Activated CD4-positive, alpha-beta T cell treated with anti-CD3 and anti-CD28 coated beads, Interleukin-2, amount 50 U/mL, for 1 hour (primary cell): ENCODE data around the gene PSAP.

Source experiments
- DNase-seq: peaks from one replicate; pipeline ENCODE4 v3.0.0-alpha.2; 2020

The PSAP gene

DNA sequence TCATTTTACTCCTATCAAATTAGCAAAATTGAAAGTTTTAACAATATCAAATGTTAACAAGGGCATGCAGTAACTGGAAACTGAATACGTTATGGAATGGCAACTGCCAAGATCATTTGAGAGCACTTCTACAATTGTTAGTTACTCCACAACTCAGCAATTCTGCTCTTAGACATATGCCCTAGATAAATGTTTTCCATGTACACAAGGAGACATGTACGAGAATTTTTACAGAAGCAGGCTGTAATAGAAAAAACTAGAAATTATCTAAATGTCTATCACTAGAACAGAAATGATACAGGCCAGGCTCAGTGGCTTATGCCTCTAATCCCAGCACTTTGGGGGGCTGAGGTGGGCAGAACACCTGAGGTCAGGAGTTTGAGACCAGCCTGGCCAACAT, 7.0 kb downstream of the PSAP start:
- DNase-seq, result no peak

DNA sequence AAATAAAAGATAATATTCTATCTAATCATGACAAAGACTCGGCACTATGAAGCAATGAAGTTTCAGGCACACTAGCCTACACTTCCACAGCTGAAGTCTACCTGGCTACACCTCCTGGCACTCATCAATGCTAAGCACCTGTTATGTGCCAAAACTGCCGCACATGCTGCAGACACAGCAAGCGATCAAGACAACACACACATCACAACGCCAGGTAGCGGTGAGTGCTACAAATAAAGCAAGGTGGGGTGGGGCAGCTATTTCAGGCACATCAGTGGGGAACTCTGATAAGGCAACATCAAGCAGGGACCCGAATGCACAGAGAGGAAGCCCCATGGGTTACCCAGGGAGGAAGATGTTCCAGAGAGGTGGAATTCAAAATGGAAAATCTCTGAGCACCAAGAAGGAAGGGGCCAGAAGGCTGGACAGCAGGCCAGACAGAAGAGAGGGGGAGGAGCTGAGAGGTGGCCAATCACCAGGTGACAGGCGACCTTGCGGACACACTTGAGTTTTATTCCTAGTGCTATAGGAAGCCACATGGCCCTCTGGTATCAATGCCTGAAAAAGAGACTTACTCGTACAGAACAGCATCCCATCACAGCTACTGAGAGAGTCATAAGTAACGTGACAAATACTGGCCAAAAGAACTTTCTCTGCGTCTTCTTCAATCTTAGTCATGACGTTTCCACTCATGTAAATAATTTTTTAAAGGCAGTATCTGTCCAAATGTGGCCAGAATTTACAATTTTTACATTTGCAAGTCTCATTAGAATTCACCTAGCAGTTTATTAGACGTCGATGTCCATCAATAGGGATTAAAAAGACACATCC, 8.0 kb downstream of the PSAP start:
- no peak for DNase-seq

DNA sequence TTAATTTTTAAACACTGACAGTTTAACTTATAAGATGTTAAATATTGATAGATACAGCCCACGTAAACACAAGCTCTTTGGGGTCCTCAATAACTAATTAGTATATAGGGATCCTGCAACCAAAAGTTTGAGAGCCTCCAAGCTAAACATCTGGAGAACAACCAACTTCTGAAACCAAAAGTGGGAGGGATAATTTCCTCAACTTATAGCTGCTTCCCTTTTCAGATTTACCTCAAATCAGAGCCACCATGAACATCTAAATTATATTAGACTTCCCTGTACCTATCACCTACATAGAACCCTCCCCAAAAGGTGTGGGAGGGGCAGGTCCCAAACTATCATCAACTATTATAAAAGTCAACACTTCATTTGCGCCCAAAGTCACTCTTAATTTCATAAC, 8.6 kb downstream of the PSAP start:
- no peak for DNase-seq

DNA sequence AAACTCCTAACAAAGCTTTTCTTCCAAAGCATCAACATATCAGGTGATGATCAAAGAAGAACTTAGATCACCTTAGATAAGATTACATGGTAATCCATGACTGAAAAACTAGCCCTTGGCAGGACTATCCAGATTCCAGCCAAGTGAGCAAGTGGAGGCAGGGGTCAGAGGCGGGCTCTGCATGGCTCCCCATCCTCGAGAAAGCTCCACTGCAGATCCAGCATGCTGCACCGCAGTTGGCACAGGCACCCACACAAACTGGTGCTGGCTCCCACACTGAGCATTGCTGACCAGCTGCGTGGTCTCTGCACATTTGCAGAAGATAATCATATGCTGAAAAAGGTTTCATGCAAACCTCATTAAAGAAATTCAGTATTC, 10.1 kb downstream of the PSAP start:
- DNase-seq, result no peak

DNA sequence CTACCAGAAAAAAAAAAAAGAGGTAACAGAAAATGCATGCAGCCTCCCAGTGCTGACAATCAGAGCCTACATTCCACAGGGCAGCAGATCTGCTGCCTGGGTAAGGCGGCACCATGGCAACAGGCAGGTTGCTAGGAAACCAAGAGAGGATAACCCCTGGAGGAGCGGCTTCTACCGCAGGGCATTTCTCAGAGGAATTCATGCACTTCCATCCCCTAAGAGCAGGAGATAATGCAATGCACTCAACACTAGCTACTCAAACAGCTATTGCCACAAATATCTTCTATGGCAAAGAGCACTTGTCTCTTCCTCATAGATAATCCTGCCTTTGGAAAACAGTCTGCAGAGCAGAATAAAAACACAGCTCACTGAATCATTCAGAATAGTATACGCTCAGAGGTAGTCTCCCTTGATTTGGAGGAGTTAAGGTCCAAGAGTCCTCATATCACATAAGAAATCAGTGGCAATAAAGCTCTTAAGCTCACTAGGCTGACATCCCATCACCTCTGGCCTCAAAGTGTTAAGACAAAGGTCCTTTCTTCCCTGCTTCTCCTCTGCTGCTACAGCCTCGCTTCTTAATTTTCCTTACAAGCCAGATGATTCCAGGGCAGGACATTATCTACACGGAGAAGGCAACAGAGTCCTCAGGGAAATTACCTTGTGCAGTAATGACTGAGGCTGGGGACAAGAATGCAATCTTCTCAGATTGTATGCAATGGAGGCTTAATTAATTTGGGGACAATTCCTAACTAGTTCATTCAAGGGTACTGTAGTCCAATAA, 10.7 kb downstream of the PSAP start:
- DNase-seq, result no peak

DNA sequence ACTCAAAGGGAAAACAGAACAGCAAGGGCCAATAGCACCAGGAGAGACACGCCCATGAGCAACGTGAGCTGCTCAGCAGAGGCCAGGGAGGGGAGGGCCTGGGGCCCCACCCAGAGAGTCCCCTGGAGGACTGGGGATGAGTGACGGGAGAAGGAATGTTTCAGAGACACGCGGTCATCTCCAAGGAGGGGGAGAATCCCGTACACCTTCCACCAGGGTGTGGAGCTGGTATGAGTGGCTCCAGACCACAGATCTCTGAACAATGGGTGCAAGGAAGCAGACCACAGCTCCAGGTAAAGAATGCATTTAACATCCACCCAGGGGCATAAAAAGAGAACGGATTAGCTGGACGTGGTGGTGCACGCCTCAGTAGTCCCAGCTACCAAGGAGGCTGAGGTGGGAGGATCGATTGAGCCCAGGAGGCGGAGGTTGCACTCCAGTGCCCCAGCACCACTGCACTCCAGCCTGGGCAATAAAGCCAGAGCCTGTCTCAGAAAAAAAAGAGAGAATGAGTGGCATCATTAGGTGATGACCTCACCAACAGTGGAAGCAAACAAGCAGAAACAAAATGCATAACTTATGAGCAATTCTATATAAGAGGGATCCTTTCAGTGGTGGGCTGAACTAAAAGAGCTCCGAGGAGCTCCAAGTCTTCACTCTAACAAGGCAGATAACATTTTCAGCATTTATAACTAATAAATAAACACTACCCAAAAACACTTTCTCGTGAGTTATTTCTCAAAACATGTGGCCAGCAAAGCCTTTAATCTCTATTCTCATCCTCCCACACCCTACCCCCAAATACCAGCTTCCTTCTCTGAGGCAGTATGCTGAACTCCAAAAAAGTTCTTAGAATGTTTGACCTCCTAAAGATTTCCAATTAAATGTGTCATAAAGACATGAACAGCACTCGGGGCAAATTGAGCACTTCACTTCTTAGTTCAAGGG, 12.5 kb downstream of the PSAP start:
- no peak for DNase-seq

DNA sequence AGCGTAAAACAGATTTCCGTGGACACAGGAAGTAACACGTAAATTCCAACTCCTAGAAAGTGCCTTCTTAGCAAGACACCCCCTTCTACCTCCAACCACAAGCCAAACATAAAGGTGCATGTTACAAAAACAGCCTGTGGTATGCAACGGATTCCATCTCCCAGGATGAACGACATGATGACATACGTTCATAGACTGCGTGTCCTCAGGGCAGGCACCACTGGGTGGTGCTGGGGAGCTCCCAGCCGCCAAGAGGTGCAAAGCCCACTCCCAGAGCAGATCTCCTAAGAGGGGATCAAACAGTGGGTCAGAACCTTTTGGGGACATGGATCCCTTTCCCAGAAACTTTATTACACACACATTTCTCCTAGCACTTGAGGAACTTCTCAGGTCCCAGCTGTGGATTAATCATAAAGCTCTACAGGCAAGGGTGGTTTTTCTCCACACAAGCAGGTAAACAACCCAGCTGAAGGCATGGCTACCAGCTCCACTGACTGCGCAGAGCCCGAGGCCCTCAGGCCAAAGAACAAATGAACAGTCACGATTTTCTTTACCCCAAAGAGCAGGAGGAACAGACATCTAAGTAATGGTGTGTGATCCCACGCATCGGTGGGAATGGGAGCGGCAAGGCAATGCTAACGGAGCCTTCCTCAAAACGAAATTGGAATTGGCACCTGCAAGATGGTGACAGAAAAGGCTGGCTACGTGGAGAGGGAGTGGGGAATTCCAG, 13.8 kb downstream of the PSAP start:
- DNase-seq, result no peak

DNA sequence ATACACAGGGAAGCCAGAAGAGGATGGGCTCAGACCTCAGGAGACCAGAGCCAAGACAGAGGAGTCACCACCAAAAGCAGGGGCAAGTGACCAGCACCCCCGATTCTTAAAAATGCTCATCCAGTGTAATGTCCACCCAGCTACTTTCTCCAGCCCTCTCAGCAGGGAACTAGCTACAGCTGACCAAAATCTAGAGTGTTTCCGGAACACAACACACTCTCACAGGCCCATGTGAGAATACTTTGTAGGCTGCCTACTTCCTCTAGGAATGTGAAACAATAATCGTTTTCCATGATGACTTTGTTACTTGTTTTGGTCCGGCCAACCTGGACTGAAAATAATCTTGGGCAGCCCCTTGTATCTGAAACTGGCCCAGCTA, 14.5 kb downstream of the PSAP start:
- DNase-seq, result no peak

DNA sequence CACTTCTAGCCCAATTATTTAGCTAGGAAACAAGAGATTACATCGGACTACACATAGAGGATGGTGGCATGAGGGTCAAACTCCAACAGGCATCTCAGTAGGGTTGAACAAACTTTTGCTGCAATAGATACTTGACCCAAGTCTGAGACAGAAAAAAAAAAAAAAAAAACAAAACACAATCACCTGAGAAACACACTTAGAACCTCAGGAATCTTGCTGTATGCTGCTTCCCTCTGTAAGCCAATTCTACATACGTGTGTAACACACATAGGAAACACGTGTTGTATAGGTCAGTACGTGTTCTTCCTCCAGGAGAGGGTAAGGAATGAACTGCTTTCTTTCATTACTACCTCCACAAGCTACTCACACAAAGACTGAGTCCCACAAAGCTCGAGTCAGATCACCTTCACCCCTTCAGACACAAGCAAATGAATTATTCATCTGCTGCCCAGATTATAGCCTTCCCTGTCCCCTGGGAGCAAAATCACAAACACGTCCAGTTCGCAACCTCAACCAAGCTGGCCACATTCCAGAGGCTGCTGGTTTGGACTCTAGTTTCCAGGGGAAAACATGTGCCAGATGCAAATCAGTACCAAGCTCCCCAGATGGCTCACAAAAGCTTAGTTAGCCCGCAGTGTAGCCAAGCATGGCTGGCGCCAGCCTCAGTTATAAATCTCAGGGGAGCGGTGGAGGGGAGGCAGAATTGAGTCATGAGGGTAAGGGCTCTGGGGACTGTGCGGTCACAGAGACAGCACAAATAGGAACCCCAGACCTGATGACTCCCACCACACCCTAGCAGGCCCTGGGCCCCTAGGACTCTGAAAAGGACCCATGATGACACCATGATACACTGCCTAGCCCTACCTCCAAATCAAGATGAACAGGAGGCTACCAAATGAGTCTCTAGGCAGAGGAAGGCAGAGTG, 15.1 kb downstream of the PSAP start:
- no peak for DNase-seq

DNA sequence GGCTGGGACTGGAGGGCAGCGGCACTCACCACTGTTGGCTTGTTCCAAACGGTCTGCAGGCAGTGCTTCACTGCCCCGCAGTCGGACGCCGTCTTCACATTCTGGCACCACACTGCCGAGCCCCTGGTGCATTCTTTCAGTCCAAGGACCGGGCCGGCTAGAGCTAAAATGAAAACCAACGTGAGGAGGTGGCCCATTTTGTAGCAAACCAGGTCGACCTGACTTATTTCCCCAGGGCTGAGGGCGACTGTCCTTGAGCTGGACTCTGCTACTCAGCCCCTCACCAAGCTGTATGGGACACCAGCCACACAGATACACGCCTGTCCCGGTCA, 16.7 kb downstream of the PSAP start:
- no peak for DNase-seq

DNA sequence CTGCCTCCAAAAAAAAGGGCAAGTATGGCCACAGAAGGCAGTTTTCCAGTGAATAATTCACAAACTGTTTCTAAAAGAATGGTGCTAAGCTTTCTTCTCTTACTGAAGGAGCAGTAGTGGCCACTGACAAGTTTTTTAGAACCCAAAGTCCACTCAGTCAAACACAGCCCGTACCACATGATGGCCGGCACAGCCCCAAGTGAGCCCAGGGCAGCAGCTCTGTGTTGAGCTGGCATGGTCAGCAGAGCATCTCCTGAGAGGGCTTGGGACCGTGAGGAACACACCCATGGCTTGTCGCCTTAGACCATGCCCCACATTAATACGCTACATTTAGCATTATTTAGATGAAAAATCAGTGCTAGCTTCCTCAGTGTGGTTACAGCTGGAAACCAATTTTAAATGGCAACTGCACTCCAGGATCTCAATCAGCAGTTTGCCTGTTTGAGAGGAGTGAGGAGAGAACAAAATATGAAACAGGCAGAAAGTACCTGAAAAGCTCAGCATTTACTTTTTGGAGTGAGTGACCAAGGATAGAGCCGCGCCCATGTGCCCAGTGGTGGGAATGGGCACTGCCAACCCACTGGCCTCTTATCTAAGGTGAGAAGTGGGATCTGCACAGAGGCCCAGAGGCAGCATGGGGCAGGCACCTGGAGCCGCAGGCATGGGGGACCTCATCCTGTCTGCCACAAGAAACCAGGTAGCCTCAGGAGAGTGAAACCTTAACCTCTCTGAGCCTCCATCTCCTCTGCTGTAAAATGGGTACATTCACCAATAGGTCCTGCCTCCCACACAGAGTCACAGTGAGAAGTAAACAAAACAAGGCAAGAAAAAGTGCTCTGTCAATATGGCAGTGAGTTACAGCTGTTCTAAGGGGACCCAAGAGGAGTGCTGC, 17.4 kb downstream of the PSAP start:
- no peak for DNase-seq

DNA sequence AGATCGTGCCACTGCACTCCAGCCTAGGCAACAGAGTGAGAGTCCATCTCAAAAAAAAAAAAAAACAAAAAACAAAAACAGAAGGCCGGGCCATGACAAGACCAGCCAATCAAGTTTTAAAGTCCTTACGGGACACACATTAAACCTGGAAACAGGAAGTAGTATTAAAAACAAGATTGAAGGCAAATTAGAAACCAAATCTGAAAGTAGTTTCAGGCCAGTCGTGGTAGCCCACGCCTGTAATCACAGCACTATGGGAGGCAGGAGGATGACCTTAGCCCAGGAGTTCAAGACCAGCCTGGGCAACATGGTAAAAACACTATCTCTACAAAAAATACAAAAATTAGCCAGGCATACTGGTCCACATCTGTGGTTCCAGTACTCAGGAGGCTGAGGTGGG, 18.1 kb downstream of the PSAP start:
- no peak for DNase-seq

DNA sequence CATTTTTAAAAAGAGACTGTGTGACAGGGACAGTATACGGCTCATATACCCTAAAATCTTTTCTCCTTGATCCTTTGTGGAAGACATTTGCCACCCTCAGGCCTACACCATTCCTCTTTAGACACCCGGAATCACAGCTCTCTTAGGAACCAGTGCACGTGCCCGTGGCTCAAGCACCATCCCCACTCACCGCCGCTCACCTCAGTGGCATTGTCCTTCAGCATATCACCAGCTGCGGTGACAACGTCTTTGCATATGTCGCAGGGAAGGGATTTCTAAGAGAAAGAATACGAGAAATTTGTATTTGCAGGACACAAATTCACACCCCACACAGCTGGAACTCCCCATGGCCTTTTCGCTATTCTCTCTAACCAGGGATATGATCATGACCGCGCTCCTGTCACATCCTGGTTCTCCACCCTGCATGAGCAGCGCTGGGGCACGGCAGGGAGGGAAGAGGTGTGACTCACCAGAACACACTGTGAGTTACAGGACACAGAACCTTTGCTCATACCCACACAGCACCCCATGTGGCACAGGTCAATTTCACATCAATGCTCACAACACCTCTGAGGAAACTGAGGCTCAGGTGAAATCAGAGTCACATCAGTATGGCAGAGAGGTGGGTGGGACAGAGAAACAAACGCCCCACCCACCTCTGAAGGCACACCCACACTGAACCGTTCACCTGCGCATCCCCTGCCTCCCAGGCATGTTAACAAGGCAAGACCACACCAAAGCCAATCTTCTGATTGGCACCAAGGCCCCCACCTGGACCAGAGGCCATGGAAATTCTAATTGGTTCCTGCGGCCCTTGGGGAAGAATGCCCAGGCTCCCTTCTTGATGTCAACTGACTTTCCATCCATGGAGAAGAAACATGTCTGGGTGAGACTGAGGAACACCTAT, 19.2 kb downstream of the PSAP start:
- no peak for DNase-seq

DNA sequence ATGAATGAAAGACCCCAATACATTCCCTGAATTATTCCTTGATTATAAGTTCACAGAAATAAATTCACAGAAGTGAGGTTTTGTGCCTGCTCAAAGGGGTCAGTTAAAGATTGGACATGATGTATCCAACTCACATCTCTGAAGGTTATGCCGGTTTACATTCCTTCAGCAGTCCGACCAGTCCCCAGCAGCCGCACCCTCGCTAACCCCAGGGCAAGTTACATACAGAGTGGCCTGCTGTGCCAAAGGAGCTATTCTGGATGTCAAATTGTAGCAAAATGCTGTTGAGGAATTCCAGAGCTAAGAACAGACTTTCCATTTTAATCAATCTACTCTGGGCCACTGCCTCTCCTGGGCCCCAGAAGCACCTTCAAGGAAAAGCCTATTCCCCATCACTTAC, 20.3 kb downstream of the PSAP start:
- DNase-seq, result no peak

DNA sequence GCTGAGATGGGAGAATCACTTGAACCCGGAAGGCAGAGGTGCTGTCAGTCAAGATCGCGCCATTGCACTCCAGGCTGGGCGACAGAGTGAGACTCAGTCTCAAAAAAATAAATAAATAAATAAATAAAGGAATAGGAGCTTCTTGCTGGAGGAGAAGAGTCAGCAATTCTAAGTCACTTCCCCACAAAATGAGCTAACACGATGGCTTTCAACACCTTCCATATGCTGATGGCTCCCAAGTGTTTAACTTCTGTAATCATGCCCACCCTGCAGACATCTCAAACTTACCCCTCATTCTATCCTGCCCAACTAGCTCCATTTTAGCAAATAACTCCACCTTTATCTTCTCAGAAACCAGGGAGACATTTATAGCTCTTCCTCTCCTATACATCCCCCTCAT, 21.2 kb downstream of the PSAP start:
- no peak for DNase-seq

DNA sequence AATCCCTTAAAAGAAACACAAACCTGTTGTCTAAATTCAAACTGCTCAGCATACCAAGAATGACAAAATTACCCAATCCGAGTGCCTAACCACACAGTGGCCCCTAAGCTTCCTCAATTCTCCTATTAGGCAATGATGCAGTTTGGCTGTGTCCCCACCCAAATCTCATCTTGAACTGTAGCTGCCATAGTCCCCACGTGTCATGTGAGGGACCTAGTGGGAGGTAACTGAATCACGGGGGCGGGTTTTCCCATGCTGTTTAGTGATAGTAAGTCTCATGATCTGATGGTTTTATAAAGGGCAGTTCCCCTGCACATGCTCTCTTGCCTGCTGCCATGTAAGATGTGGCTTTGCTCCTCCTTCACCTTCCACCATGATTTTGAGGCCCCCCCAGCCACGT, 21.9 kb downstream of the PSAP start:
- DNase-seq, result no peak

DNA sequence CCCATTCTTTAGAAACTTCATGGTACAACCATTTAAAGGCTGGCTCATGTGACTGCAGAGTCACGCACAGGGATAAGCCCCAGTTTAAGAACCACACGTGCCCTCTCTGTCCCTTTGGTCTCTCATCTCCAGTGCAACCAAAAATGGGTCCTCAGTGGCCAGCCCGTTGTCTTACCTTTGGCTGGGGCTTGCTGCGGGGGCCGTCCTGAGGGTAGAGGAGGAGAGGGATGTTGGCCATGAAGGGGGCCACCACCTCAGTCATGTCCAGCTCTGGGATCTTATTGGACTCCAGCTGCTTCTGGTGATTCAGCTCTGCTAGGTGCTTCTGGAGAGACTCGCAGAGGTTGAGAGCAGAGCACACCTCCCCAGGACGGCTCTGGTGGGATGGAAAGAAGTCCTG, 22.3 kb downstream of the PSAP start:
- DNase-seq, result no peak

DNA sequence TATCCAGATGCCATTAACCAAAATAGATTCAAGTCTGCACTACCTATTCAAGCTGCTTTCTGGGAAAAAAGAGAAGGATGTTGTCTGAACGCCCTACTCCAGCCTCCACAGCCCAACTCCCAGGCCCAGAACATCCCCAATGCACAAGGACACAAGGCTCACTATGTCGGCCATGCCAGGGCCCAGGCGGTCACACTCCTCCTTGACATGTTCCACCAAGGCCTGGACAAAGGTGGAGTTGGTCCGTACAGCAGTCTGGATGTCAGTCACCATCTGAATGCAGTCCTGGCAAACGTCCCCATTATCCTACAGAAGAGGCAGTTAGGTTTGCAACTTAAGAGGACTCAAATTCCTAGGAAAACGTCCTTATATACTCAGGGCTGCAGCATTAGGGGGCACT, 23.2 kb downstream of the PSAP start:
- DNase-seq, result no peak

DNA sequence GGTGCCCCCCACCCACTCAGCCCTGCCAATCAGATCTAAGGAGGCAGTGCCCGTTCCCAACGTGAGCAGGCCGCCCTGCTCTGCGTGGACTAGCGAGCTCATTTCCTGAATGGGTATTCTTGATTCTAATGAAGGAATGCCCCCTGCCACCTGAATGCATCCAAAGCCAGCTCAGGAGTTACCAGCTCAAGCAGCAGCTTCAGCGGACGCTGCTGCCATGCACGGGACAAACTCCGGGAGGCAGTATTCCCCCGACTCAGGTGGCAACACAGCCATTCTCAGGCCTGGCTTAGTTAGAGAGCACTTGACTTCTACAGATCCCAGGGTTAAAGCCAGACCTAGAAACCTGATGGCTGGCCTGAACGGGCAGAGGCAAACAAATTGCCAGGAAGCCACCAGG, 25.8 kb downstream of the PSAP start:
- DNase-seq, result no peak

DNA sequence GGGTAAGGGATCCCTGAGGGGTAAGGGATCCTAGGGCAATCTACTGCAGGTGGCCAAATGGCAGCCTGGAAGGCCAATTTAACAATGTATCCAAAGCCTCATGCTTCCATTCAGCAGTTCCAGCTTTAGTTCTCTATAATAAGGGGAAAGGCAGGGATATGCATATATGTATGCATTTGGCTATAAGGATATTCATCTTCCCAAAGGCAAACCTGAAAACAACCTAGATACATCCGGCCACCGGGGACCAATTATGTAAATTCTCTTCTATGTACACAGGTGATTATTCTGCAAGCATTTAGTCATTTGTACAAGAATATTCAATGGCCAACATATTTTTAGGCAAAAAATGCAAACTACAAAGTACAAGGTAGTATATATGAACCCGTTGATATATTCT, 26.7 kb downstream of the PSAP start:
- DNase-seq, result no peak
